Upper lobe of left lung (tissue), 6 donors: ENCODE measurements around the gene OSBPL5. TPM values are rescaled to one million over a fixed set of nuclear protein-coding genes. Genes with fewer than 3 reads are reported as not detected.

Experiments
- ATAC-seq, 2 donors: fragments of 200-7000 bp; cut with Tn5 transposase; one replicate each; pipeline ENCODE4 v1.9.1; 2022; ENCODE audit warnings: mild to moderate bottlenecking in 2 of 2, moderate library complexity in 2 of 2; ENCODE audit not compliant: low FRiP score in 2 of 2
- DNase-seq, 2 donors: peaks; one replicate each; pipeline ENCODE4 v3.0.0-alpha.2; 2019 to 2020
- H3K27ac ChIP-seq, 4 donors: fragments of 200-600 bp; sonication (generic); one replicate each; pipeline ENCODE4 v1.5.1; 2016 to 2019
- H3K27me3 ChIP-seq, 4 donors: fragments of 200-600 bp; sonication (generic); one replicate each; pipeline ENCODE4 v1.5.1; 2017 to 2019
- H3K36me3 ChIP-seq, 4 donors: fragments of 200-600 bp; sonication (generic); one replicate each; pipeline ENCODE4 v1.5.1; 2016 to 2019
- H3K4me1 ChIP-seq, 4 donors: fragments of 200-600 bp; sonication (generic); one replicate each; pipeline ENCODE4 v1.5.1; 2018 to 2019
- H3K4me3 ChIP-seq, 4 donors: fragments of 200-600 bp; sonication (generic); one replicate each; pipeline ENCODE4 v1.5.1; 2017 to 2019; ENCODE audit warnings: mild to moderate bottlenecking in 2 of 4, moderate library complexity in 1 of 4
- H3K9me3 ChIP-seq, 4 donors: fragments of 200-600 bp; sonication (generic); one replicate each; pipeline ENCODE4 v1.5.1; 2018 to 2019
- EP300 ChIP-seq, 4 donors: sonication (generic); formaldehyde crosslinking; IDR thresholded peaks; one replicate each; pipeline ENCODE4 v1.5.1; 2017; ENCODE audit warnings: antibody characterized with exemption in 4 of 4, control low read depth in 2 of 4
- POLR2A ChIP-seq, 4 donors: fragments of 450-650 bp; IDR thresholded peaks; one replicate each; pipeline ENCODE4 v1.5.1; 2016 to 2017; ENCODE audit warnings: antibody characterized with exemption in 4 of 4, mild to moderate bottlenecking in 2 of 4
- POLR2AphosphoS5 ChIP-seq, 2 donors: sonication (generic); formaldehyde crosslinking; IDR thresholded peaks; one replicate each; pipeline ENCODE4 v1.5.1; 2017; ENCODE audit warnings: antibody characterized with exemption in 2 of 2
- WGBS, 2 donors: methylation state at CpG; one replicate each; pipeline ENCODE4 v1.1.5; 2017 to 2018; 5-methylcytosine and 5-hydroxymethylcytosine counted together
- total RNA-seq, 6 donors: library from RNA; depleted of rRNA in 4 of 6; stranded (reverse); fragments of >200 nt in 4 of 6; gene quantifications; one replicate each; pipeline versions ENCODE4 v1.1.0 to v1.2.1, GENCODE V29; 2016 to 2021
- TF ChIP-seq, protein P1 (sequence below), 6 experiments: fragments of 450-650 bp in 4 of 6; fragments of 200-600 bp in 2 of 6; sonication (generic) in 2 of 6; IDR thresholded peaks; one replicate each; pipeline ENCODE4 v1.5.1; 2016 to 2019; ENCODE audit warnings: antibody characterized with exemption in 6 of 6
- donor health status: DM: no; HTN: no; CAD: no; lungs with moderate emphysema.
- donor health status: DM: no; HTN: yes; CAD: no; lungs with severe emphysema.

Gene OSBPL5
- total RNA-seq, 6 donors from 2014 or later = 23.4 to 66.9 (median 48.3) TPM

DNA sequence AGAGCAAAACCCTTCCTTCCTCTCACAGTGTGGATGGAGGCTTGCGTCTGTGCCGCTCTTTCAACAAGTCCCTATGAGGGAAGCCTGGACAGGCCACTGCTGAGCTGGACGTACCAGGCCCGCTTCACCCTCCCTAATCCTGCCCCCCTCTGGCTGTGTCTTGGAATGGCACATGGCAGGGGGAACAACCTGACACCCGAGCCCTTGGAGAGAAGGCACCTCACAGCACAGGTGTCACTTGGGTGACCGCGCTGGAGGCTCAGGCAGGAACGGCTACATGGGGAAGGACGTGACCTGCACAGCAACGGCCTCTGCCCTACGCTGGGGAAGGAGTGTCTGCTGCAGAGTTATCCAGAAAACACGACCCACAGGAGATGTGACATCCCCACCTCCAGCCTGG lies 118.9 kb downstream of the OSBPL5 start:
- Histone ChIP-seq H3K36me3 (peaks cover 4 to 54% (median 27%) of the 10 kb centered on the region in 4 donors), H3K27ac (no peak overlapping the region), H3K9me3 (no peaks in the 10 kb centered on the region), H3K4me3 (no peak overlapping the region), H3K27me3 (no peaks in the 10 kb centered on the region), H3K4me1 (peaks cover 7 to 37% (median 15%) of the 10 kb centered on the region in 4 donors)
- DNase-seq (no peak), ATAC-seq (no peak)
- no peak for TF ChIP-seq EP300 (IDR thresholded peaks at IDR 0.05)
- TF ChIP-seq, protein P1, sequence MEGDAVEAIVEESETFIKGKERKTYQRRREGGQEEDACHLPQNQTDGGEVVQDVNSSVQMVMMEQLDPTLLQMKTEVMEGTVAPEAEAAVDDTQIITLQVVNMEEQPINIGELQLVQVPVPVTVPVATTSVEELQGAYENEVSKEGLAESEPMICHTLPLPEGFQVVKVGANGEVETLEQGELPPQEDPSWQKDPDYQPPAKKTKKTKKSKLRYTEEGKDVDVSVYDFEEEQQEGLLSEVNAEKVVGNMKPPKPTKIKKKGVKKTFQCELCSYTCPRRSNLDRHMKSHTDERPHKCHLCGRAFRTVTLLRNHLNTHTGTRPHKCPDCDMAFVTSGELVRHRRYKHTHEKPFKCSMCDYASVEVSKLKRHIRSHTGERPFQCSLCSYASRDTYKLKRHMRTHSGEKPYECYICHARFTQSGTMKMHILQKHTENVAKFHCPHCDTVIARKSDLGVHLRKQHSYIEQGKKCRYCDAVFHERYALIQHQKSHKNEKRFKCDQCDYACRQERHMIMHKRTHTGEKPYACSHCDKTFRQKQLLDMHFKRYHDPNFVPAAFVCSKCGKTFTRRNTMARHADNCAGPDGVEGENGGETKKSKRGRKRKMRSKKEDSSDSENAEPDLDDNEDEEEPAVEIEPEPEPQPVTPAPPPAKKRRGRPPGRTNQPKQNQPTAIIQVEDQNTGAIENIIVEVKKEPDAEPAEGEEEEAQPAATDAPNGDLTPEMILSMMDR (IDR thresholded peaks at IDR 0.05) = peak in 1 of 6 experiments; percentile 15
- 89 to 92% methylated on average over 9 to 11 of the region's 12 CpGs for WGBS, 2 donors

DNA sequence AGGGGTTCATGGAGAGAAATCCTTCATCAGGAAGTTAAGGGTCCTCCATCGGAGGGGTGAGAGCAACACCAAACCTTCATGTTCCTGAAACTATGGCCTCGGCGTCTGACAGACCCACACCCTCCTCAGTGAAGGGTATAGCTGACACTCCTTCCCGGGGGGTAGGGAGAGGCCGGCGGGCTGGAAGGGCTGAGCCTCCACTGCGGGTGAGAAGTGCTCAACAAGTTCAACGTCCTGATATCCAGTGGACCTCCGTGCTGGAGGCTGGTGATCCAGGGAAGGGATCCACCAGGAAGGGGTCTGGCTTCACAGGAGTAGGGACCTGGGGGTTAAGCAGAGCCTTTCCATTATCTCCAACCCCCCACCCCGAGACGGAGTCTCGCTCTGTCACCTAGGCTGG lies 120.2 kb downstream of the OSBPL5 start:
- peaks cover 4 to 66% (median 35%) of the 10 kb centered on the region in 4 donors for H3K36me3 ChIP-seq

DNA sequence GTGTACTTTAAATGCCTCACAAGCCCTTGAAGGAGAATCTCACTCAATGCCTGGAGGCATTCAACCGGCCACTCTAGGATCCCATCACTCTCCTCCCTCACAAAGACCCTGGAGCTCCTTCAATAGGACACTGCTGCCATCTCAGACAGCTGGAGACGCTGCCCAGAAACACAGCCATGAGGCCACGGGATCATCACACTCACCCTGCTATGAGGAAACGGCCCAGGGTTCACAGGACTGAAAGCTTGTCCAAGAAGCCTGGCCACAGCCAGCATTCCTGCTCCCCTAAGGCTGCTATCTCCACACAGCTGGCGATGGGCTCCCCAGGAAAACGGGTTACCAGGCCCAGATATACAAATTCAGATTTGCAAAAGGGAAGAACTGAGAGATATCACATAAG lies 121.1 kb downstream of the OSBPL5 start:
- WGBS, 2 donors = 80 to 92% methylated on average over 2 to 6 of the region's 6 CpGs
- Histone ChIP-seq H3K4me3 (no peak overlapping the region), H3K9me3 (no peaks in the 10 kb centered on the region), H3K36me3 (peaks cover 4 to 72% (median 41%) of the 10 kb centered on the region in 4 donors), H3K27me3 (no peaks in the 10 kb centered on the region), H3K27ac (peak overlapping the region in 1 of 4 donors; percentile 49), H3K4me1 (peaks cover 0 to 18% (median 3%) of the 10 kb centered on the region in 4 donors)
- TF ChIP-seq POLR2A (IDR thresholded peaks at IDR 0.05) (no peak), POLR2AphosphoS5 (IDR thresholded peaks at IDR 0.05) (no peak), EP300 (IDR thresholded peaks at IDR 0.05) (no peak)
- TF ChIP-seq, protein P1 (IDR thresholded peaks at IDR 0.05) = no peak
- DNase-seq (no peak), ATAC-seq (peak in 1 of 2 donors; percentile 22)

More for the DNA sequence above, 120.2 kb downstream of the OSBPL5 start:
- DNase-seq (no peak), ATAC-seq (no peak)
- Histone ChIP-seq H3K27ac (no peak overlapping the region), H3K4me1 (peaks cover 7 to 27% (median 10%) of the 10 kb centered on the region in 4 donors), H3K27me3 (no peaks in the 10 kb centered on the region), H3K9me3 (no peaks in the 10 kb centered on the region), H3K4me3 (no peak overlapping the region)
- TF ChIP-seq, protein P1 (IDR thresholded peaks at IDR 0.05) = no peak
- TF ChIP-seq POLR2AphosphoS5 (IDR thresholded peaks at IDR 0.05) (no peak), POLR2A (IDR thresholded peaks at IDR 0.05) (no peak), EP300 (IDR thresholded peaks at IDR 0.05) (no peak)
- 90 to 96% methylated on average over 8 to 12 of the region's 12 CpGs for WGBS, 2 donors

DNA sequence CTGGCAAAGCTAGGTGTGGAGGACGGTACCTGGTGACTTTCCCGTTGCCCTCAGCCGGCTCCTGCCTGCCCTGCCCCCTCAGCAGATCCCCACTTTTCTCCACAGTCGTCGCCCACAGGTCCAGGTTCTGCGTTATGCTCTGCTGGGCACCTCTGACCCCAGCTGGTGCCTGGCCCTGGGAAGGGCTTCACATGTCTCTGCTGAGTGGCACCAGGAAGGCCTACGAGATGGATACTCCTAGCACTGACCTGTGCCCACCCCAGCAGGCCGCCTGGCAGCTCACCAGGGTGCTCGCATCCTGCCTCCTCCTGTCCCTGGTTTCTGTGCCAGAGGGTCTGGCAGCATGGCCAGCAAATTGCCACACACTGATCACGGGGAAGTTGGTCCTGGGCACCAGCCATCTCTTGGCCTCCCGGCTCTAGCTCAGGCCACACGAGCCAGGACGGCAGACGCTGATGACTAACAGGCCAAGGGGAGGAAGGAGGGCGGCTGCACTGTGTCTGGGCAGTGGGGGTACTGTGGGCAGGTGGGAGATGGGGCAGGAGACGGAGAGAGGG lies 121.7 kb downstream of the OSBPL5 start:
- no peaks in the 10 kb centered on the region for H3K9me3 ChIP-seq
- H3K27ac ChIP-seq = peak overlapping the region in 2 of 4 donors; percentile 10 to 49
- H3K4me1 ChIP-seq = peaks cover 0 to 16% (median 3%) of the 10 kb centered on the region in 4 donors
- H3K36me3 ChIP-seq = peaks cover 4 to 78% (median 46%) of the 10 kb centered on the region in 4 donors
- no peaks in the 10 kb centered on the region for H3K27me3 ChIP-seq
- TF ChIP-seq EP300 (IDR thresholded peaks at IDR 0.05) (no peak), POLR2AphosphoS5 (IDR thresholded peaks at IDR 0.05) (no peak), POLR2A (IDR thresholded peaks at IDR 0.05) (no peak)
- TF ChIP-seq, protein P1 (IDR thresholded peaks at IDR 0.05) = no peak
- ATAC-seq = peak in 1 of 2 donors; percentile 50
- H3K4me3 ChIP-seq = no peak overlapping the region
- 92 to 98% methylated on average over 5 to 15 of the region's 16 CpGs for WGBS, 2 donors
- DNase-seq = no peak
